OCI-LY1 (cell line): ENCODE measurements around the gene SREBF1.

Source experiments
- H2AFZ ChIP-seq: fragments of 200-600 bp; sonication (generic), shearing (Covaris generic); 2 replicates; pipeline ENCODE4 v1.6.0; 2014; ENCODE audit warnings: antibody characterized with exemption, mild to moderate bottlenecking, low read length
- H3F3A ChIP-seq: fragments of 200-600 bp; sonication (generic), shearing (Covaris generic); 2 replicates; pipeline ENCODE4 v1.6.0; 2014; ENCODE audit warnings: mild to moderate bottlenecking, antibody characterized with exemption, low read length, moderate library complexity; ENCODE audit not compliant: insufficient read depth
- H3K27ac ChIP-seq: fragments of 200-600 bp; sonication (generic); 2 replicates; pipeline ENCODE4 v1.5.1; 2014; ENCODE audit warnings: low read length, mixed run types, mild to moderate bottlenecking, low read depth; ENCODE audit not compliant: poor library complexity, severe bottlenecking
- H3K27me3 ChIP-seq: fragments of 200-600 bp; sonication (generic); 2 replicates; pipeline ENCODE4 v1.6.0; 2014; ENCODE audit warnings: antibody characterized with exemption, mild to moderate bottlenecking, low read length, moderate library complexity; ENCODE audit not compliant: insufficient read depth
- H3K36me3 ChIP-seq: fragments of 200-600 bp; sonication (generic); 2 replicates; pipeline ENCODE4 v1.6.1; 2014; ENCODE audit warnings: mild to moderate bottlenecking, antibody characterized with exemption, low read length, moderate library complexity, mixed read lengths; ENCODE audit not compliant: insufficient read depth
- H3K4me1 ChIP-seq: fragments of 200-600 bp; sonication (generic); 2 replicates; pipeline ENCODE4 v1.5.1; 2014; ENCODE audit warnings: mild to moderate bottlenecking, low read length, moderate library complexity; ENCODE audit not compliant: insufficient read depth, severe bottlenecking
- H3K4me2 ChIP-seq: fragments of 200-600 bp; sonication (generic), shearing (Covaris generic); 2 replicates; pipeline ENCODE4 v1.6.1; 2014; ENCODE audit warnings: low read length
- H3K4me3 ChIP-seq: fragments of 200-600 bp; sonication (generic); 2 replicates; pipeline ENCODE4 v1.5.1; 2014; ENCODE audit warnings: low read length, low read depth, mild to moderate bottlenecking, mixed read lengths; ENCODE audit not compliant: poor library complexity, severe bottlenecking
- H3K79me2 ChIP-seq: fragments of 200-600 bp; shearing (Covaris generic); 2 replicates; pipeline ENCODE4 v1.6.1; 2016; ENCODE audit warnings: mixed run types, low read length, mixed read lengths; ENCODE audit not compliant: insufficient read depth
- H3K9ac ChIP-seq: fragments of 200-600 bp; sonication (generic), shearing (Covaris generic); 2 replicates; pipeline ENCODE4 v1.6.1; 2014; ENCODE audit warnings: mild to moderate bottlenecking, low read length, mixed read lengths
- H3K9me2 ChIP-seq: fragments of 200-600 bp; sonication (generic), shearing (Covaris generic); 2 replicates; pipeline ENCODE4 v1.6.1; 2014; ENCODE audit warnings: low read depth, mild to moderate bottlenecking, low read length, mixed read lengths
- H3K9me3 ChIP-seq: fragments of 200-600 bp; shearing (Covaris generic); 2 replicates; pipeline ENCODE4 v1.6.1; 2014; ENCODE audit warnings: low read length, mixed read lengths
- H4K20me1 ChIP-seq: fragments of 200-600 bp; sonication (generic), shearing (Covaris generic); 2 replicates; pipeline ENCODE4 v1.6.0; 2016; ENCODE audit warnings: mild to moderate bottlenecking, low read length; ENCODE audit not compliant: insufficient read depth
- CTCF ChIP-seq: fragments of 200-600 bp; sonication (generic), shearing (Covaris generic); IDR thresholded peaks from 2 replicates; pipeline ENCODE4 v1.5.1; 2017; ENCODE audit warnings: mild to moderate bottlenecking, antibody characterized with exemption, low read length, moderate library complexity, mixed read lengths
- EZH2 ChIP-seq: fragments of 200-600 bp; sonication (generic), shearing (Covaris generic); IDR thresholded peaks from 2 replicates; pipeline ENCODE4 v1.8.0; 2017; ENCODE audit warnings: borderline replicate concordance, mixed run types, mild to moderate bottlenecking, antibody characterized with exemption, low read length, moderate library complexity, mixed read lengths

SREBF1 gene

GRCh38 chr17:17767154-17767869 lies 69.5 kb downstream of the SREBF1 start:
- H3K4me2 ChIP-seq, result peak overlapping the region; percentile 59; the same call in 1 of the 2 replicates
- no peak overlapping the region for H2AFZ ChIP-seq
- no peaks in the 10 kb centered on the region for H3K9me3 ChIP-seq
- peak overlapping the region; percentile 91 for H3K27ac ChIP-seq
- no peaks in the 10 kb centered on the region for H3K27me3 ChIP-seq
- no peaks in the 10 kb centered on the region for H3K79me2 ChIP-seq
- H3F3A ChIP-seq, result no peaks in the 10 kb centered on the region
- H3K9ac ChIP-seq, result peak overlapping the region; percentile 62; the same call in 1 of the 2 replicates
- TF ChIP-seq CTCF (no peak), EZH2 (no peak)
- no peaks in the 10 kb centered on the region for H3K9me2 ChIP-seq
- H3K4me3 ChIP-seq, result no peak overlapping the region
- H4K20me1 ChIP-seq, result no peaks in the 10 kb centered on the region
- 0 out of 2 replicates have a peak, but pooled peaks cover 5% of the 10 kb centered on the region for H3K36me3 ChIP-seq
- H3K4me1 ChIP-seq, result peaks cover 46% of the 10 kb centered on the region

GRCh38 chr17:17766744-17767120 lies 70.1 kb downstream of the SREBF1 start:
- H4K20me1 ChIP-seq, result no peaks in the 10 kb centered on the region
- no peak overlapping the region for H2AFZ ChIP-seq
- peak overlapping the region; percentile 62 for H3K9ac ChIP-seq
- peaks cover 46% of the 10 kb centered on the region for H3K4me1 ChIP-seq
- 0 out of 2 replicates have a peak, but pooled peaks cover 5% of the 10 kb centered on the region for H3K36me3 ChIP-seq
- H3K9me3 ChIP-seq, result no peaks in the 10 kb centered on the region
- peak overlapping the region; percentile 59; the same call in 1 of the 2 replicates for H3K4me2 ChIP-seq
- TF ChIP-seq CTCF (no peak), EZH2 (no peak)
- H3K79me2 ChIP-seq, result no peaks in the 10 kb centered on the region
- H3F3A ChIP-seq, result no peaks in the 10 kb centered on the region
- H3K27ac ChIP-seq, result peak overlapping the region; percentile 91
- H3K4me3 ChIP-seq, result peak overlapping the region; percentile 3
- no peaks in the 10 kb centered on the region for H3K9me2 ChIP-seq
- H3K27me3 ChIP-seq, result no peaks in the 10 kb centered on the region

- Histone ChIP-seq H3F3A (no peaks in the 10 kb centered on the region), H3K36me3 (0 out of 2 replicates have a peak, but pooled peaks cover 5% of the 10 kb centered on the region), H3K9me3 (no peaks in the 10 kb centered on the region), H3K27ac (peak overlapping the region; percentile 91), H3K4me1 (peaks cover 46% of the 10 kb centered on the region), H3K9me2 (no peaks in the 10 kb centered on the region), H3K4me2 (peak overlapping the region; percentile 59), H3K27me3 (no peaks in the 10 kb centered on the region), H2AFZ (no peak overlapping the region), H3K79me2 (no peaks in the 10 kb centered on the region), H3K4me3 (peak overlapping the region; percentile 39), H3K9ac (peak overlapping the region; percentile 62), H4K20me1 (no peaks in the 10 kb centered on the region)
- TF ChIP-seq EZH2 (no peak), CTCF (no peak)
These were observed 70.6 kb downstream of the SREBF1 start for GRCh38 chr17:17766077-17766743.
